Osteoblast (primary cell): ENCODE data around the gene C11orf52. TPM values are rescaled to one million over a fixed set of nuclear protein-coding genes. Genes with fewer than 3 reads are reported as not detected.
A peak's percentile ranks its signal among the peaks of the same experiment; 100 is the strongest.

Source experiments
- DNase-seq: peaks from one replicate; pipeline ENCODE4 v3.0.0; 2011; ENCODE audit warnings: low spot score, mixed read lengths; ENCODE audit not compliant: insufficient read length; ENCODE audit errors: missing footprints
- H2AFZ ChIP-seq: 2 replicates; pipeline ENCODE4 v1.6.0; 2011; ENCODE audit warnings: mild to moderate bottlenecking, low read length
- H3K27ac ChIP-seq: 2 replicates; pipeline ENCODE4 v1.5.1; 2011; ENCODE audit warnings: mild to moderate bottlenecking, low read depth, low read length, moderate library complexity
- H3K27me3 ChIP-seq: 2 replicates; pipeline ENCODE4 v1.6.0; 2012; ENCODE audit warnings: mild to moderate bottlenecking, control low read depth, inconsistent platforms, low read length, moderate library complexity; ENCODE audit not compliant: insufficient read depth
- H3K36me3 ChIP-seq: 2 replicates; pipeline ENCODE4 v1.5.1; 2011; ENCODE audit warnings: mild to moderate bottlenecking, low read length, control low read depth, moderate library complexity; ENCODE audit not compliant: insufficient read depth
- H3K4me1 ChIP-seq: 2 replicates; pipeline ENCODE4 v1.5.1; 2011; ENCODE audit warnings: mild to moderate bottlenecking, low read length, control low read depth, moderate library complexity; ENCODE audit not compliant: insufficient read depth
- H3K4me2 ChIP-seq: 2 replicates; pipeline ENCODE4 v1.6.0; 2011; ENCODE audit warnings: mild to moderate bottlenecking, low read length; ENCODE audit not compliant: insufficient read depth
- H3K4me3 ChIP-seq: fragments of 200-600 bp; sonication (generic); 3 replicates; pipeline ENCODE4 v1.5.1; 2012; ENCODE audit warnings: mild to moderate bottlenecking, low read length, inconsistent platforms; ENCODE audit not compliant: insufficient read depth
- H3K79me2 ChIP-seq: 2 replicates; pipeline ENCODE4 v1.6.0; 2012; ENCODE audit warnings: mild to moderate bottlenecking, low read length, control low read depth, inconsistent platforms; ENCODE audit not compliant: insufficient read depth
- H3K9me3 ChIP-seq: 2 replicates; pipeline ENCODE4 v1.5.1; 2011; ENCODE audit warnings: low read depth, low read length, control low read depth
- H4K20me1 ChIP-seq: 2 replicates; pipeline ENCODE4 v1.6.0; 2012; ENCODE audit warnings: mild to moderate bottlenecking, low read length, control low read depth; ENCODE audit not compliant: insufficient read depth
- total RNA-seq: library from RNA; depleted of rRNA; stranded (reverse); fragments of >200 nt; gene quantifications from 2 replicates; pipeline ENCODE4 v1.2.3, GENCODE V29; 2012
- TF ChIP-seq, protein P1 (sequence below): IDR thresholded peaks from 2 replicates; pipeline ENCODE4 v1.5.1; 2011; ENCODE audit warnings: mild to moderate bottlenecking, low read depth, low read length, moderate library complexity; ENCODE audit errors: extremely low read depth

Gene C11orf52, protein sequence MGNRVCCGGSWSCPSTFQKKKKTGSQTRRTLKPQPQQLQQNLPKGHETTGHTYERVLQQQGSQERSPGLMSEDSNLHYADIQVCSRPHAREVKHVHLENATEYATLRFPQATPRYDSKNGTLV
- 1.2 and 1.4 TPM in 2 replicates for total RNA-seq

GRCh38 chr11:111918390-111919256 is at the start of gene C11orf52:
TSS of gene C11orf52 (plus strand) at chr11:111918913. CDS start at chr11:111918973, 60 bp downstream.
- Histone ChIP-seq H3K4me1 (peaks cover 35% of the 10 kb centered on the region), H3K27me3 (no peaks in the 10 kb centered on the region), H3K79me2 (peaks cover 9% of the 10 kb centered on the region), H3K4me3 (peak within 1 kb of the TSS; percentile 53), H3K4me2 (peak within 1 kb of the TSS; percentile 73), H3K36me3 (no peaks in the 10 kb centered on the region), H3K9me3 (no peaks in the 10 kb centered on the region), H3K27ac (peak within 1 kb of the TSS; percentile 38), H2AFZ (peak within 1 kb of the TSS; percentile 84), H4K20me1 (no peaks in the 10 kb centered on the region)
- TF ChIP-seq, protein P1, sequence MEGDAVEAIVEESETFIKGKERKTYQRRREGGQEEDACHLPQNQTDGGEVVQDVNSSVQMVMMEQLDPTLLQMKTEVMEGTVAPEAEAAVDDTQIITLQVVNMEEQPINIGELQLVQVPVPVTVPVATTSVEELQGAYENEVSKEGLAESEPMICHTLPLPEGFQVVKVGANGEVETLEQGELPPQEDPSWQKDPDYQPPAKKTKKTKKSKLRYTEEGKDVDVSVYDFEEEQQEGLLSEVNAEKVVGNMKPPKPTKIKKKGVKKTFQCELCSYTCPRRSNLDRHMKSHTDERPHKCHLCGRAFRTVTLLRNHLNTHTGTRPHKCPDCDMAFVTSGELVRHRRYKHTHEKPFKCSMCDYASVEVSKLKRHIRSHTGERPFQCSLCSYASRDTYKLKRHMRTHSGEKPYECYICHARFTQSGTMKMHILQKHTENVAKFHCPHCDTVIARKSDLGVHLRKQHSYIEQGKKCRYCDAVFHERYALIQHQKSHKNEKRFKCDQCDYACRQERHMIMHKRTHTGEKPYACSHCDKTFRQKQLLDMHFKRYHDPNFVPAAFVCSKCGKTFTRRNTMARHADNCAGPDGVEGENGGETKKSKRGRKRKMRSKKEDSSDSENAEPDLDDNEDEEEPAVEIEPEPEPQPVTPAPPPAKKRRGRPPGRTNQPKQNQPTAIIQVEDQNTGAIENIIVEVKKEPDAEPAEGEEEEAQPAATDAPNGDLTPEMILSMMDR, result no peak
- DNase-seq, result no peak

DNA sequence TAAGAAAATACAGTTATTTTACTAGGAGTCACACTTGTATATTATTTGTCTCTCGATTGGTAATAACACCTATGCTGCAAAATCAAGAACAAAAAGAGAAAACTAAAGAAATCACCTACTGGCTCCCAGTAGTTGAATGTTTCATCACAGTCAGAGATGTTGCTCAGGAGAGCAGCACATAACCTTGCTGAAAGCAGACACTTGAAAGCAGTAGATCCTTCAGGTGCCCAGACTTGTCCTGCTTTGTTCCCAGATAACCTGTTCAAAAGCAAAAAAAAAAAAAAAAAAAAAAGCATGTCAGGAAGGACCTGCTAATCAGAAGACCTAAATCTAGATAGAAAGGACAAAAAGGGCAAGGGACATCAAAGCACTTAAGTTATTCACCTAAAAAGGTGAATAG is 48.6 kb upstream of the C11orf52 start:
- no peak overlapping the region for H3K27ac ChIP-seq
- no peak for DNase-seq
- no peak overlapping the region for H3K4me3 ChIP-seq
- no peak overlapping the region for H2AFZ ChIP-seq
- peaks cover 11% of the 10 kb centered on the region for H3K4me1 ChIP-seq
- H4K20me1 ChIP-seq, result no peaks in the 10 kb centered on the region
- peaks cover 25% of the 10 kb centered on the region for H3K36me3 ChIP-seq
- H3K4me2 ChIP-seq, result peak overlapping the region; percentile 88
- peaks cover 9% of the 10 kb centered on the region for H3K79me2 ChIP-seq
- TF ChIP-seq, protein P1, result no peak
- H3K9me3 ChIP-seq, result no peaks in the 10 kb centered on the region
- no peaks in the 10 kb centered on the region for H3K27me3 ChIP-seq

DNA sequence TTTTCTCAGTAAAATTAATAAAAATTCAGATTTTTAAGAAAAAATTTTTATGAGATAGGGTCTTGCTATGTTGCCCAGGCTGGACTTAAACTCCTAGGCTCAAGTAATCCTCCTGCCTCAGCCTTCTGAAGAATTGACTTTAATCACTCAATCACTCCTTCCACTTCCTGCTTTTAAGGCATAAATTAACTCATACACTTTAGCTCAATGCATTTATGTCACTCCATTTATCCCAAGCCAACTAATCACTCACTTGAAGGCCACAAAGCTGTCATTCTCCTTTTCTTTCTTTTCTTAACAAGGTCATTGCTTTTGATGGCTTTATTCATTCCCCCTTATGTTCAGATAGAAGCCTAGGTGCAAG is 48.2 kb upstream of the C11orf52 start:
- H2AFZ ChIP-seq, result peak overlapping the region; percentile 94
- no peaks in the 10 kb centered on the region for H3K27me3 ChIP-seq
- peak overlapping the region; percentile 40 for H3K27ac ChIP-seq

More for the DNA sequence above, 48.2 kb upstream of the C11orf52 start:
- peaks cover 11% of the 10 kb centered on the region for H3K4me1 ChIP-seq
- H3K9me3 ChIP-seq, result no peaks in the 10 kb centered on the region
- peaks cover 9% of the 10 kb centered on the region for H3K79me2 ChIP-seq
- H4K20me1 ChIP-seq, result no peaks in the 10 kb centered on the region
- DNase-seq, result no peak
- TF ChIP-seq, protein P1, result no peak
- H3K4me3 ChIP-seq, result peak overlapping the region; percentile 88
- H3K4me2 ChIP-seq, result peak overlapping the region; percentile 88
- H3K36me3 ChIP-seq, result peaks cover 22% of the 10 kb centered on the region
